ENCODE data around the gene IFNAR2. TPM values are rescaled to one million over a fixed set of nuclear protein-coding genes. Genes with fewer than 3 reads are reported as not detected.

Gene IFNAR2
- total RNA-seq, 1 donor from 2014 or later = 34.5 TPM

GRCh38 chr21:33254766-33255165 lies 25.0 kb downstream of the IFNAR2 start:
- Histone ChIP-seq H3K27ac (no peak overlapping the region), H3K36me3 (peaks cover 89% of the 10 kb centered on the region), H3K4me3 (no peak overlapping the region), H3K27me3 (ENCODE audit: low read depth) (no peaks in the 10 kb centered on the region), H3K4me1 (peaks cover 3% of the 10 kb centered on the region), H3K9me3 (no peaks in the 10 kb centered on the region)
- no peak for TF ChIP-seq CTCF (IDR thresholded peaks at IDR 0.05)
- DNase-seq (no peak), ATAC-seq (no peak)
- intact Hi-C loops (cut with DNase I) = no loop called here

- peaks cover 83% of the 10 kb centered on the region for H3K36me3 ChIP-seq
Measured at GRCh38 chr21:33255404-33255803, 25.7 kb downstream of the IFNAR2 start.

GRCh38 chr21:33256019-33256418 lies 26.3 kb downstream of the IFNAR2 start:
- intact Hi-C loops (cut with DNase I) = no loop called here
- Histone ChIP-seq H3K4me3 (no peak overlapping the region), H3K36me3 (peaks cover 81% of the 10 kb centered on the region), H3K9me3 (no peaks in the 10 kb centered on the region), H3K27ac (no peak overlapping the region), H3K4me1 (peaks cover 12% of the 10 kb centered on the region), H3K27me3 (ENCODE audit: low read depth) (no peaks in the 10 kb centered on the region)
- DNase-seq = no peak
- TF ChIP-seq CTCF (IDR thresholded peaks at IDR 0.05) = no peak
- no peak for ATAC-seq

More at GRCh38 chr21:33255404-33255803, 25.7 kb downstream of the IFNAR2 start:
- Histone ChIP-seq H3K4me3 (no peak overlapping the region), H3K27me3 (ENCODE audit: low read depth) (no peaks in the 10 kb centered on the region), H3K27ac (no peak overlapping the region), H3K4me1 (peaks cover 10% of the 10 kb centered on the region), H3K9me3 (no peaks in the 10 kb centered on the region)
- TF ChIP-seq CTCF (IDR thresholded peaks at IDR 0.05) = no peak
- ATAC-seq = no peak
- DNase-seq = no peak
- intact Hi-C loops (cut with DNase I) = no loop called here

GRCh38 chr21:33257094-33257803 lies 27.5 kb downstream of the IFNAR2 start:
- no peak overlapping the region for H3K27ac ChIP-seq
- no peaks in the 10 kb centered on the region for H3K27me3 ChIP-seq (ENCODE audit: low read depth)
- intact Hi-C loops (cut with DNase I) = no loop called here
- no peak for TF ChIP-seq CTCF (IDR thresholded peaks at IDR 0.05)
- ATAC-seq (no peak), DNase-seq (no peak)
- peaks cover 25% of the 10 kb centered on the region for H3K4me1 ChIP-seq
- H3K36me3 ChIP-seq = peaks cover 69% of the 10 kb centered on the region
- no peak overlapping the region for H3K4me3 ChIP-seq
- no peaks in the 10 kb centered on the region for H3K9me3 ChIP-seq

- H3K4me3 ChIP-seq = no peak overlapping the region
- DNase-seq (no peak), ATAC-seq (no peak)
- no peaks in the 10 kb centered on the region for H3K27me3 ChIP-seq (ENCODE audit: low read depth)
- intact Hi-C loops (cut with DNase I) = no loop called here
- no peaks in the 10 kb centered on the region for H3K9me3 ChIP-seq
- no peak overlapping the region for H3K27ac ChIP-seq
- peaks cover 69% of the 10 kb centered on the region for H3K36me3 ChIP-seq
- TF ChIP-seq CTCF (IDR thresholded peaks at IDR 0.05) = no peak
- H3K4me1 ChIP-seq = peaks cover 27% of the 10 kb centered on the region
Measured at GRCh38 chr21:33258475-33258874, 28.7 kb downstream of the IFNAR2 start.
